Sigmoid colon (tissue), 7 donors: ENCODE data around the gene DAPL1. TPM values are rescaled to one million over a fixed set of nuclear protein-coding genes. Genes with fewer than 3 reads are reported as not detected.

Experiments
- DNase-seq: peaks from one replicate; pipeline ENCODE4 v3.0.0-alpha.2; 2019
- H3K27ac ChIP-seq, 4 donors: fragments of 200-600 bp; sonication (generic); one replicate each; pipeline ENCODE4 v1.5.1; 2016 to 2019; ENCODE audit warnings: mild to moderate bottlenecking in 1 of 4
- H3K27me3 ChIP-seq, 3 donors: fragments of 200-600 bp; sonication (generic); one replicate each; pipeline ENCODE4 v1.5.1; 2019; ENCODE audit warnings: mild to moderate bottlenecking in 1 of 3
- H3K36me3 ChIP-seq, 4 donors: fragments of 200-600 bp; sonication (generic); one replicate each; pipeline ENCODE4 v1.5.1; 2016 to 2019
- H3K4me1 ChIP-seq, 4 donors: fragments of 200-600 bp; sonication (generic); one replicate each; pipeline ENCODE4 v1.5.1; 2017 to 2019
- H3K4me3 ChIP-seq, 4 donors: fragments of 200-600 bp; sonication (generic); one replicate each; pipeline ENCODE4 v1.5.1; 2017 to 2019; ENCODE audit warnings: mild to moderate bottlenecking in 2 of 4, moderate library complexity in 1 of 4
- H3K9me3 ChIP-seq, 4 donors: fragments of 200-600 bp in 3 of 4; sonication (generic) in 3 of 4; one replicate each; pipeline versions ENCODE4 v1.5.1 to v1.6.1; 2013 to 2019
- EP300 ChIP-seq, 4 donors: sonication (generic); formaldehyde crosslinking; IDR thresholded peaks; one replicate each; pipeline ENCODE4 v1.6.1; 2017; ENCODE audit warnings: antibody characterized with exemption in 4 of 4
- POLR2A ChIP-seq, 2 donors: fragments of 450-650 bp; IDR thresholded peaks; one replicate each; pipeline ENCODE4 v1.6.1; 2016; ENCODE audit warnings: antibody characterized with exemption in 2 of 2, mild to moderate bottlenecking in 2 of 2, moderate library complexity in 2 of 2
- POLR2AphosphoS5 ChIP-seq, 4 donors: sonication (generic); formaldehyde crosslinking; IDR thresholded peaks; one replicate each; pipeline ENCODE4 v1.6.1; 2017; ENCODE audit warnings: antibody characterized with exemption in 4 of 4
- WGBS, 2 donors: extraction: QIAGEN DNeasy Blood & Tissue Kit; methylation state at CpG; one replicate each; pipeline ENCODE4 v1.1.7; 2013; 5-methylcytosine and 5-hydroxymethylcytosine counted together
- intact Hi-C: fragments of 100-400 bp; cut with DNase I; formaldehyde crosslinking; loops from one replicate; pipeline ENCODE4 v1.15.1; 2023
- polyA plus RNA-seq, 3 donors: library from polyadenylated mRNA; stranded (reverse); fragments of 200-250 nt; gene quantifications; one replicate each; pipeline ENCODE4 v1.2.3, GENCODE V29; 2013
- total RNA-seq, 4 donors: library from RNA; depleted of rRNA; stranded (reverse); fragments of >200 nt; gene quantifications; one replicate each; pipeline ENCODE4 v1.1.0, GENCODE V29; 2016
- TF ChIP-seq, protein P1 (sequence below), 4 experiments: fragments of 450-650 bp in 3 of 4; fragments of 200-600 bp in 1 of 4; IDR thresholded peaks; one replicate each; pipeline ENCODE4 v1.5.1; 2016 to 2019; ENCODE audit warnings: antibody characterized with exemption in 4 of 4, mild to moderate bottlenecking in 3 of 4, moderate library complexity in 2 of 4
- donor health status: healthy with polysubstance abuse.
- donor health status: Bipolar disorder and iron deficiency.
- donor health status: healthy.

DAPL1 gene
- total and polyA plus RNA-seq, 7 donors: 1.2 to 6.0 (median 4.1) TPM; not detected in 2

GRCh38 chr2:158776231-158776630 is 18.9 kb upstream of the DAPL1 start:
- no peak for TF ChIP-seq POLR2AphosphoS5 (IDR thresholded peaks at IDR 0.05)
- TF ChIP-seq, protein P1, sequence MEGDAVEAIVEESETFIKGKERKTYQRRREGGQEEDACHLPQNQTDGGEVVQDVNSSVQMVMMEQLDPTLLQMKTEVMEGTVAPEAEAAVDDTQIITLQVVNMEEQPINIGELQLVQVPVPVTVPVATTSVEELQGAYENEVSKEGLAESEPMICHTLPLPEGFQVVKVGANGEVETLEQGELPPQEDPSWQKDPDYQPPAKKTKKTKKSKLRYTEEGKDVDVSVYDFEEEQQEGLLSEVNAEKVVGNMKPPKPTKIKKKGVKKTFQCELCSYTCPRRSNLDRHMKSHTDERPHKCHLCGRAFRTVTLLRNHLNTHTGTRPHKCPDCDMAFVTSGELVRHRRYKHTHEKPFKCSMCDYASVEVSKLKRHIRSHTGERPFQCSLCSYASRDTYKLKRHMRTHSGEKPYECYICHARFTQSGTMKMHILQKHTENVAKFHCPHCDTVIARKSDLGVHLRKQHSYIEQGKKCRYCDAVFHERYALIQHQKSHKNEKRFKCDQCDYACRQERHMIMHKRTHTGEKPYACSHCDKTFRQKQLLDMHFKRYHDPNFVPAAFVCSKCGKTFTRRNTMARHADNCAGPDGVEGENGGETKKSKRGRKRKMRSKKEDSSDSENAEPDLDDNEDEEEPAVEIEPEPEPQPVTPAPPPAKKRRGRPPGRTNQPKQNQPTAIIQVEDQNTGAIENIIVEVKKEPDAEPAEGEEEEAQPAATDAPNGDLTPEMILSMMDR (IDR thresholded peaks at IDR 0.05): no peak
- no peak for TF ChIP-seq POLR2A (IDR thresholded peaks at IDR 0.05)
- no peak for TF ChIP-seq EP300 (IDR thresholded peaks at IDR 0.05)
- H3K36me3 ChIP-seq: no peaks in the 10 kb centered on the region
- no peak for DNase-seq
- no peak overlapping the region for H3K4me3 ChIP-seq
- H3K27me3 ChIP-seq: no peaks in the 10 kb centered on the region
- no peaks in the 10 kb centered on the region for H3K9me3 ChIP-seq
- 87 to 90% methylated on average over 2 of the region's 2 CpGs for WGBS, 2 donors
- H3K27ac ChIP-seq: no peak overlapping the region
- intact Hi-C loops: no loop called here
- H3K4me1 ChIP-seq: no peaks in the 10 kb centered on the region

DNA sequence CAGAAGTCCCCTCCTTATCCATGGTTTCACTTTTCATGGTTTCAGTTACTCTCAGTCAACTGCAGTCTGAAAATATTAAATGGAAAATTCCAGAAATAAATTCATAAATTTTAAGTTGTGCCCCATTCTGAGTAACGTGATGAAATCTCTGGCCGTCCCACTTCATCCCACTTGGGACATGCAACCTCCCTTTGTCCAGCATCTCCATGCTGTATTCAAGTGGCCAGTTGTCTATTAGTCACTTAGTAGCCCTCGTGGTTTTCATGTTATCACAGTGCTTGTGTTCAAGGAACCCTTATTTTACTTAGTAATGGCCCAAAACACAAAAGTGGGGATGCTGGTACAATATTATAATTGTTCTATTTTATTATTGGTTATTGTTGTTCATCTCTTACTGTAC is 18.0 kb upstream of the DAPL1 start:
- intact Hi-C loops: no loop called here
- Histone ChIP-seq H3K4me3 (no peak overlapping the region), H3K9me3 (no peaks in the 10 kb centered on the region), H3K27me3 (no peaks in the 10 kb centered on the region), H3K27ac (no peak overlapping the region), H3K36me3 (no peaks in the 10 kb centered on the region), H3K4me1 (no peaks in the 10 kb centered on the region)
- whole genome bisulfite sequencing, 2 donors: 92% methylated on average over 3 of the region's 3 CpGs
- no peak for DNase-seq
- TF ChIP-seq POLR2A (IDR thresholded peaks at IDR 0.05) (no peak), EP300 (IDR thresholded peaks at IDR 0.05) (no peak), POLR2AphosphoS5 (IDR thresholded peaks at IDR 0.05) (no peak)
- TF ChIP-seq, protein P1 (IDR thresholded peaks at IDR 0.05): no peak

GRCh38 chr2:158778243-158778642 is 16.9 kb upstream of the DAPL1 start:
- no peak overlapping the region for H3K27ac ChIP-seq
- no peak for DNase-seq
- intact Hi-C loops: no loop called here
- TF ChIP-seq, protein P1 (IDR thresholded peaks at IDR 0.05): no peak
- no peak for TF ChIP-seq POLR2AphosphoS5 (IDR thresholded peaks at IDR 0.05)
- TF ChIP-seq POLR2A (IDR thresholded peaks at IDR 0.05): no peak
- no peak for TF ChIP-seq EP300 (IDR thresholded peaks at IDR 0.05)
- no peaks in the 10 kb centered on the region for H3K9me3 ChIP-seq
- H3K36me3 ChIP-seq: no peaks in the 10 kb centered on the region
- H3K4me3 ChIP-seq: no peak overlapping the region
- no peaks in the 10 kb centered on the region for H3K4me1 ChIP-seq
- H3K27me3 ChIP-seq: no peaks in the 10 kb centered on the region
- WGBS, 2 donors: 16 to 67% methylated on average over 2 of the region's 2 CpGs

- TF ChIP-seq POLR2A (IDR thresholded peaks at IDR 0.05) (no peak), EP300 (IDR thresholded peaks at IDR 0.05) (no peak), POLR2AphosphoS5 (IDR thresholded peaks at IDR 0.05) (no peak)
- TF ChIP-seq, protein P1 (IDR thresholded peaks at IDR 0.05): no peak
- DNase-seq: no peak
- Histone ChIP-seq H3K4me3 (no peak overlapping the region), H3K4me1 (no peaks in the 10 kb centered on the region), H3K27ac (no peak overlapping the region), H3K36me3 (no peaks in the 10 kb centered on the region), H3K27me3 (no peaks in the 10 kb centered on the region), H3K9me3 (no peaks in the 10 kb centered on the region)
- intact Hi-C loops: no loop called here
- WGBS, 2 donors: 81 to 92% methylated on average over 1 of the region's 1 CpG
Observed at GRCh38 chr2:158779621-158780020, 15.5 kb upstream of the DAPL1 start.

GRCh38 chr2:158781353-158781961 is 13.7 kb upstream of the DAPL1 start:
- 85 to 86% methylated on average over 4 of the region's 4 CpGs for WGBS, 2 donors
- intact Hi-C loops: no loop called here

More at GRCh38 chr2:158781353-158781961, 13.7 kb upstream of the DAPL1 start:
- Histone ChIP-seq H3K27ac (no peak overlapping the region), H3K36me3 (no peaks in the 10 kb centered on the region), H3K4me3 (no peak overlapping the region), H3K4me1 (no peaks in the 10 kb centered on the region), H3K9me3 (no peaks in the 10 kb centered on the region), H3K27me3 (no peaks in the 10 kb centered on the region)
- DNase-seq: no peak
- TF ChIP-seq, protein P1 (IDR thresholded peaks at IDR 0.05): no peak
- TF ChIP-seq POLR2A (IDR thresholded peaks at IDR 0.05): no peak
- TF ChIP-seq POLR2AphosphoS5 (IDR thresholded peaks at IDR 0.05): no peak
- TF ChIP-seq EP300 (IDR thresholded peaks at IDR 0.05): no peak
